Activated CD4-positive, alpha-beta T cell treated with anti-CD3 and anti-CD28 coated beads, Interleukin-2, Interleukin-4, amounts not matched to agents 100 ng/mL and 50 ng/mL, durations not matched to agents 16 hours and 8 hours (primary cell): ENCODE measurements around the gene SPIN1.
"Not testable (repeated sequence)": the region's sequence is repeated elsewhere in the genome, so short reads cannot be mapped to it uniquely, and the experiment has no call there.

ENCODE experiments used
- DNase-seq: peaks from one replicate; pipeline ENCODE4 v3.0.0-alpha.2; 2020; ENCODE audit warnings: low spot score

Gene SPIN1

GRCh38 chr9:88388203-88388885 lies at the start of gene SPIN1:
TSS of gene SPIN1 (plus strand) at chr9:88388444. CDS start at chr9:88426540, 38,096 bp downstream.
- DNase-seq, result peak; percentile 78

- DNase-seq, result no peak
These were observed 48.9 kb upstream of the SPIN1 start for GRCh38 chr9:88339317-88339716.

GRCh38 chr9:88342246-88342645 lies 46.0 kb upstream of the SPIN1 start:
- DNase-seq, result no peak

- no peak for DNase-seq
These were observed 44.2 kb upstream of the SPIN1 start for GRCh38 chr9:88344013-88344412.

GRCh38 chr9:88350354-88350753 lies 37.9 kb upstream of the SPIN1 start:
- DNase-seq, result not testable (repeated sequence)

- no peak for DNase-seq
These were observed 33.1 kb upstream of the SPIN1 start for GRCh38 chr9:88355166-88355565.

GRCh38 chr9:88357250-88357649 lies 31.0 kb upstream of the SPIN1 start:
- DNase-seq, result not testable (repeated sequence)

GRCh38 chr9:88358723-88359122 lies 29.5 kb upstream of the SPIN1 start:
- DNase-seq, result no peak

- DNase-seq, result no peak
These were observed 28.3 kb upstream of the SPIN1 start for GRCh38 chr9:88359974-88360373.

GRCh38 chr9:88362681-88363080 lies 25.6 kb upstream of the SPIN1 start:
- DNase-seq, result no peak

- DNase-seq, result no peak
These were observed 24.6 kb upstream of the SPIN1 start for GRCh38 chr9:88363661-88364060.

- no peak for DNase-seq
These were observed 23.5 kb upstream of the SPIN1 start for GRCh38 chr9:88364706-88365105.

- DNase-seq, result no peak
These were observed 17.9 kb upstream of the SPIN1 start for GRCh38 chr9:88370346-88370745.

GRCh38 chr9:88372103-88372654 lies 16.1 kb upstream of the SPIN1 start:
- no peak for DNase-seq

- no peak for DNase-seq
These were observed 15.2 kb upstream of the SPIN1 start for GRCh38 chr9:88373045-88373444.

GRCh38 chr9:88378317-88378716 lies 9.9 kb upstream of the SPIN1 start:
- no peak for DNase-seq

GRCh38 chr9:88379352-88379751 lies 8.9 kb upstream of the SPIN1 start:
- DNase-seq, result no peak

GRCh38 chr9:88380118-88380517 lies 8.1 kb upstream of the SPIN1 start:
- no peak for DNase-seq

- DNase-seq, result not testable (repeated sequence)
These were observed 6.9 kb upstream of the SPIN1 start for GRCh38 chr9:88381322-88381721.

- DNase-seq, result no peak
These were observed 5.1 kb upstream of the SPIN1 start for GRCh38 chr9:88383176-88383575.

GRCh38 chr9:88386137-88386536 lies 2.1 kb upstream of the SPIN1 start:
- not testable (repeated sequence) for DNase-seq

- DNase-seq, result peak; percentile 15
These were observed 1.1 kb upstream of the SPIN1 start for GRCh38 chr9:88387036-88387551.

- peak; percentile 14 for DNase-seq
These were observed 567 bp upstream of the SPIN1 start for GRCh38 chr9:88387552-88388202.
